GM21423 (cell line): Measurements from ENCODE around the gene NCLN.

Source experiments
- ATAC-seq: cut with Tn5 transposase; IDR thresholded peaks from one replicate; pipeline ENCODE4 v1.9.1; 2021; ENCODE audit warnings: mild to moderate bottlenecking, moderate library complexity; ENCODE audit not compliant: unreplicated experiment

Gene NCLN

GRCh38 chr19:3253270-3253669, 67.5 kb downstream of the NCLN start:
- no peak for ATAC-seq

GRCh38 chr19:3254520-3254919, 68.8 kb downstream of the NCLN start:
- no peak for ATAC-seq

- ATAC-seq, result no peak
These were observed 71.3 kb downstream of the NCLN start for GRCh38 chr19:3257071-3257470.
